K562 (cell line): Measurements from ENCODE around the gene RIOX2. TPM values are rescaled to one million over a fixed set of nuclear protein-coding genes. Genes with fewer than 3 reads are reported as not detected.

ENCODE experiments used
- ATAC-seq: fragments of 200-7000 bp; cut with Tn5 transposase; 3 replicates; pipeline ENCODE4 v1.9.1; 2020; ENCODE audit warnings: moderate library complexity
- BruUV-seq: library from RNA; stranded (reverse); fragments of 400-500 nt; replicated peaks from 2 replicates; lab custom pipeline; 2021; lab: Mats Ljungman, UMichigan
- CTCF ChIA-PET: fragments of 300-600 bp; formaldehyde crosslinking; extraction: SDS; loops from one replicate; lab custom pipeline; 2021; ENCODE audit warnings: low intra/inter-chr PET ratio; lab: Yijun Ruan, JAX
- POLR2A ChIA-PET: fragments of 300-600, 350-650 bp; sonication (Branson Sonifier 250); formaldehyde crosslinking; extraction: SDS; loops from one replicate; lab custom pipeline; 2021; ENCODE audit warnings: antibody characterized with exemption, inconsistent platforms; lab: Yijun Ruan, JAX
- DNase-seq, 4 experiments: peaks; one replicate each; pipeline versions ENCODE4 v3.0.0 to v3.0.0-alpha.2; 2011 to 2018; ENCODE audit warnings: low spot score in 3 of 4, mixed read lengths in 3 of 4; ENCODE audit errors: extremely low read depth in 1 of 4
- FAIRE-seq: peaks from 2 replicates; lab custom pipeline; 2011; peaks lifted over from hg19 to GRCh38; lab: Jason Lieb, UNC
- H2AFZ ChIP-seq: 2 replicates; pipeline ENCODE4 v1.6.0; 2011; ENCODE audit warnings: low read depth, low read length, control low read depth, inconsistent platforms
- H3K27ac ChIP-seq: fragments of 200-600 bp; 3 replicates; pipeline ENCODE4 v1.8.0; 2011; ENCODE audit warnings: low read depth, mild to moderate bottlenecking, control low read depth, inconsistent platforms, low read length, moderate library complexity, mixed read lengths; ENCODE audit errors: extremely low read depth
- H3K27me3 ChIP-seq, 2 experiments: fragments of 300-600 bp in 1 of 2; 2 replicates in 1 of 2; 3 replicates in 1 of 2; pipeline versions ENCODE4 v1.6.0 to v1.8.0; 2011; ENCODE audit warnings: inconsistent platforms in 2 of 2, low read length in 2 of 2, mild to moderate bottlenecking in 1 of 2, mixed read lengths in 1 of 2, moderate library complexity in 1 of 2; ENCODE audit not compliant: control insufficient read depth in 2 of 2, insufficient read depth in 2 of 2
- H3K36me3 ChIP-seq: fragments of 300-600 bp; 3 replicates; pipeline ENCODE4 v1.8.0; 2011; ENCODE audit warnings: mild to moderate bottlenecking, low read length, inconsistent platforms; ENCODE audit not compliant: control insufficient read depth, insufficient read depth
- H3K4me1 ChIP-seq, 2 experiments: fragments of 200-600 bp in 1 of 2; replicated peaks in 1 of 2; 2 replicates in 1 of 2; 3 replicates in 1 of 2; pipeline versions ENCODE4 v1.5.1 to v1.8.0; 2011; ENCODE audit warnings: inconsistent platforms in 2 of 2, low read length in 2 of 2, mild to moderate bottlenecking in 1 of 2, mixed read lengths in 1 of 2, moderate library complexity in 1 of 2; ENCODE audit not compliant: control insufficient read depth in 2 of 2, insufficient read depth in 2 of 2
- H3K4me2 ChIP-seq: 2 replicates; pipeline ENCODE4 v1.6.1; 2011; ENCODE audit warnings: low read length, control low read depth, inconsistent platforms, mixed read lengths; ENCODE audit not compliant: insufficient read depth
- H3K4me3 ChIP-seq: fragments of 200-600 bp; sonication (generic), shearing (Covaris generic); 2 replicates; pipeline ENCODE4 v1.5.1; 2016; ENCODE audit warnings: control low read depth, inconsistent platforms
- H3K79me2 ChIP-seq: fragments of 200-600 bp; 3 replicates; pipeline ENCODE4 v1.8.0; 2011; ENCODE audit warnings: low read length, inconsistent platforms; ENCODE audit not compliant: control insufficient read depth, insufficient read depth
- H3K9ac ChIP-seq, 2 experiments: 2 replicates each; pipeline versions ENCODE4 v1.6.0 to v1.6.1; 2011; ENCODE audit warnings: low read depth in 2 of 2, low read length in 2 of 2, control low read depth in 1 of 2, inconsistent platforms in 1 of 2, mild to moderate bottlenecking in 1 of 2, mixed read lengths in 1 of 2; ENCODE audit not compliant: insufficient read depth in 1 of 2
- H3K9me1 ChIP-seq: one replicate; pipeline ENCODE4 v1.6.0; 2011; ENCODE audit warnings: inconsistent platforms, mild to moderate bottlenecking, low read length, moderate library complexity; ENCODE audit not compliant: control insufficient read depth, insufficient read depth
- H3K9me3 ChIP-seq: replicated peaks from 2 replicates; pipeline ENCODE4 v1.5.1; 2011; ENCODE audit warnings: low read depth, low read length, inconsistent platforms; ENCODE audit not compliant: control insufficient read depth, insufficient read depth
- H4K20me1 ChIP-seq: replicated peaks from 2 replicates; pipeline ENCODE4 v1.6.1; 2011; ENCODE audit warnings: low read length, inconsistent platforms, mixed read lengths; ENCODE audit not compliant: control insufficient read depth, insufficient read depth
- CXXC5 ChIP-seq: fragments of 250-450 bp; sonication (Bioruptor Pico); IDR thresholded peaks from 2 replicates; pipeline ENCODE4 v1.8.0; 2022; ENCODE audit warnings: inconsistent platforms, mild to moderate bottlenecking, moderate library complexity
- DLX4 ChIP-seq: fragments of 250-450 bp; sonication (Bioruptor Pico); IDR thresholded peaks from 2 replicates; pipeline ENCODE4 v1.6.1; 2021; ENCODE audit warnings: mild to moderate bottlenecking
- SMAD2 ChIP-seq: fragments of 150-350 bp; IDR thresholded peaks from 2 replicates; pipeline ENCODE4 v1.6.1; 2014; ENCODE audit warnings: low read depth, mild to moderate bottlenecking, low read length
- ZNF431 ChIP-seq: sonication (generic); formaldehyde crosslinking; IDR thresholded peaks from 2 replicates; pipeline ENCODE4 v1.8.0; 2022; ENCODE audit warnings: mild to moderate bottlenecking, missing genetic modification reagents
- ZNF507 ChIP-seq: conservative IDR thresholded peaks from 2 replicates; pipeline ENCODE4 v1.6.1; 2017; ENCODE audit warnings: missing genetic modification characterization, missing compliant biosample characterization
- ZNF76 ChIP-seq: fragments of 250-450 bp; sonication (Bioruptor Pico); IDR thresholded peaks from 2 replicates; pipeline ENCODE4 v1.4.0; 2020; ENCODE audit warnings: mild to moderate bottlenecking, moderate library complexity, borderline replicate concordance
- WGBS: fragments of 100-300 bp; shearing (Covaris generic); methylation state at CpG from one replicate; pipeline ENCODE4 v1.1.6; 2016; ENCODE audit warnings: low coverage, mixed read lengths; ENCODE audit not compliant: insufficient coverage; ENCODE audit errors: missing lambda C conversion rate; 5-methylcytosine and 5-hydroxymethylcytosine counted together
- in situ Hi-C: fragments of 300-500 bp; cut with MboI; formaldehyde crosslinking; loops from 4 replicates; pipeline ENCODE4 v1.15.0; 2018; ENCODE audit warnings: inconsistent platforms, mixed read lengths
- intact Hi-C: fragments of 100-400 bp; cut with micrococcal nuclease; formaldehyde crosslinking; loops from 2 replicates; pipeline ENCODE4 v1.14.2; 2022
- polyA plus RNA-seq, 8 experiments: library from polyadenylated mRNA; depleted of rRNA in 4 of 8; stranded (reverse) in 5 of 8; unstranded in 3 of 8; fragments of >200 nt; fragmentation: Nextera tagmentation in 2 of 8; fragmentation: Illumina TruSeq in 1 of 8; extraction: Ambion mirVana in 2 of 8; extraction: Trizol in 1 of 8; gene quantifications; 2 replicates each; pipeline versions ENCODE4 v1.2.1 to v1.2.3, GENCODE V29; 2011 to 2014; ENCODE audit warnings: inconsistent platforms in 1 of 8, missing spikeins in 1 of 8
- total RNA-seq, 7 experiments: library from RNA; depleted of rRNA in 6 of 7; stranded (reverse); fragments of >200 nt in 6 of 7; fragmentation: Illumina TruSeq in 2 of 7; extraction: Trizol in 2 of 7; gene quantifications; 2 replicates each; pipeline versions ENCODE4 v1.2.1 to v1.2.3, GENCODE V29; 2011 to 2021; ENCODE audit warnings: low replicate concordance in 1 of 7
- TF ChIP-seq, protein P1 (sequence below), 2 experiments: fragments of 150-350 bp in 1 of 2; IDR thresholded peaks; 2 replicates each; pipeline ENCODE4 v1.6.1; 2012 to 2016; ENCODE audit warnings: low read depth in 2 of 2, low read length in 2 of 2, mild to moderate bottlenecking in 1 of 2, moderate library complexity in 1 of 2
- TF ChIP-seq, protein P2 (sequence below): fragments of 450-650 bp; conservative IDR thresholded peaks from 2 replicates; pipeline ENCODE4 v1.6.1; 2016; ENCODE audit warnings: missing genetic modification characterization, low read depth, mild to moderate bottlenecking, control low read depth, missing compliant biosample characterization

RIOX2 gene
- total and polyA plus RNA-seq, 9 of the 15 experiments (the other 6 are each of a cell fraction or from before 2014, with no cell fraction given), result 22.2 to 56.0 (median 32.6) TPM

GRCh38 chr3:97911459-97911858 is 60.8 kb downstream of the RIOX2 start:
- ChIA-PET CTCF (no interaction called here), POLR2A (interaction anchor here (1.6 kb wide), 2 partner anchors 24 to 26 kb away, joined by 5 read pairs; no protein-coding TSS in a partner anchor)
- Histone ChIP-seq H2AFZ (peak overlapping the region; percentile 54; the same call in 1 of the 2 replicates), H3K9me3 (no peaks in the 10 kb centered on the region), H3K79me2 (no peaks in the 10 kb centered on the region), H4K20me1 (no peaks in the 10 kb centered on the region), H3K36me3 (no peaks in the 10 kb centered on the region), H3K27ac (no peak overlapping the region; the same call in 2 of the 3 replicates), H3K4me2 (no peak overlapping the region), H3K4me3 (no peak overlapping the region), H3K9me1 (no peaks in the 10 kb centered on the region), H3K4me1 (peaks cover 0 to 10% of the 10 kb centered on the region in 2 experiments; a peak in 2 of 5 replicates), H3K9ac (no peak overlapping the region), H3K27me3 (no peaks in the 10 kb centered on the region)
- BruUV-seq, result no TSS peak
- no peak for FAIRE-seq
- 4% methylated on average over 3 of the region's 3 CpGs for WGBS
- ATAC-seq, result peak; percentile 55
- intact Hi-C loops (loop anchor here (5.0 kb wide), 1 partner anchor 61 kb away; the partner anchor contains the start of gene RIOX2), in situ Hi-C loops (no loop called here)
- DNase-seq, result peak in 1 of 4 experiments; percentile 9
- TF ChIP-seq ZNF76 (CRISPR knock-in tag) (no peak), ZNF431 (CRISPR knock-in tag) (no peak), ZNF507 (tag) (no peak), CXXC5 (no peak), SMAD2 (no peak), DLX4 (no peak)
- TF ChIP-seq, protein P1, sequence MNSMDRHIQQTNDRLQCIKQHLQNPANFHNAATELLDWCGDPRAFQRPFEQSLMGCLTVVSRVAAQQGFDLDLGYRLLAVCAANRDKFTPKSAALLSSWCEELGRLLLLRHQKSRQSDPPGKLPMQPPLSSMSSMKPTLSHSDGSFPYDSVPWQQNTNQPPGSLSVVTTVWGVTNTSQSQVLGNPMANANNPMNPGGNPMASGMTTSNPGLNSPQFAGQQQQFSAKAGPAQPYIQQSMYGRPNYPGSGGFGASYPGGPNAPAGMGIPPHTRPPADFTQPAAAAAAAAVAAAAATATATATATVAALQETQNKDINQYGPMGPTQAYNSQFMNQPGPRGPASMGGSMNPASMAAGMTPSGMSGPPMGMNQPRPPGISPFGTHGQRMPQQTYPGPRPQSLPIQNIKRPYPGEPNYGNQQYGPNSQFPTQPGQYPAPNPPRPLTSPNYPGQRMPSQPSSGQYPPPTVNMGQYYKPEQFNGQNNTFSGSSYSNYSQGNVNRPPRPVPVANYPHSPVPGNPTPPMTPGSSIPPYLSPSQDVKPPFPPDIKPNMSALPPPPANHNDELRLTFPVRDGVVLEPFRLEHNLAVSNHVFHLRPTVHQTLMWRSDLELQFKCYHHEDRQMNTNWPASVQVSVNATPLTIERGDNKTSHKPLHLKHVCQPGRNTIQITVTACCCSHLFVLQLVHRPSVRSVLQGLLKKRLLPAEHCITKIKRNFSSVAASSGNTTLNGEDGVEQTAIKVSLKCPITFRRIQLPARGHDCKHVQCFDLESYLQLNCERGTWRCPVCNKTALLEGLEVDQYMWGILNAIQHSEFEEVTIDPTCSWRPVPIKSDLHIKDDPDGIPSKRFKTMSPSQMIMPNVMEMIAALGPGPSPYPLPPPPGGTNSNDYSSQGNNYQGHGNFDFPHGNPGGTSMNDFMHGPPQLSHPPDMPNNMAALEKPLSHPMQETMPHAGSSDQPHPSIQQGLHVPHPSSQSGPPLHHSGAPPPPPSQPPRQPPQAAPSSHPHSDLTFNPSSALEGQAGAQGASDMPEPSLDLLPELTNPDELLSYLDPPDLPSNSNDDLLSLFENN (IDR thresholded peaks at IDR 0.05; ENCODE audit: low read depth in 2 of 2, low read length in 2 of 2), result no peak
- TF ChIP-seq, protein P2, sequence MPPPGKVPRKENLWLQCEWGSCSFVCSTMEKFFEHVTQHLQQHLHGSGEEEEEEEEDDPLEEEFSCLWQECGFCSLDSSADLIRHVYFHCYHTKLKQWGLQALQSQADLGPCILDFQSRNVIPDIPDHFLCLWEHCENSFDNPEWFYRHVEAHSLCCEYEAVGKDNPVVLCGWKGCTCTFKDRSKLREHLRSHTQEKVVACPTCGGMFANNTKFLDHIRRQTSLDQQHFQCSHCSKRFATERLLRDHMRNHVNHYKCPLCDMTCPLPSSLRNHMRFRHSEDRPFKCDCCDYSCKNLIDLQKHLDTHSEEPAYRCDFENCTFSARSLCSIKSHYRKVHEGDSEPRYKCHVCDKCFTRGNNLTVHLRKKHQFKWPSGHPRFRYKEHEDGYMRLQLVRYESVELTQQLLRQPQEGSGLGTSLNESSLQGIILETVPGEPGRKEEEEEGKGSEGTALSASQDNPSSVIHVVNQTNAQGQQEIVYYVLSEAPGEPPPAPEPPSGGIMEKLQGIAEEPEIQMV (tag), result no peak
